OCI-LY3 (cell line): Measurements from ENCODE around the gene PRR36.

Experiments
- CTCF ChIP-seq: fragments of 200-600, 300-600 bp; sonication (generic); IDR thresholded peaks from 2 replicates; pipeline ENCODE4 v1.5.1; 2014; ENCODE audit warnings: antibody characterized with exemption, low read length, low read depth
- EZH2phosphoT487 ChIP-seq: fragments of 200-600 bp; shearing (Covaris generic); IDR thresholded peaks from 2 replicates; pipeline ENCODE4 v1.6.1; 2018; ENCODE audit warnings: antibody characterized with exemption, mixed run types, low read depth

- no peak for TF ChIP-seq CTCF
- TF ChIP-seq EZH2phosphoT487: no peak
Measured at GRCh38 chr19:7909471-7910067, 35.4 kb upstream of the PRR36 start.
